ENCODE measurements around the gene POLDIP2. TPM values are rescaled to one million over a fixed set of nuclear protein-coding genes. Genes with fewer than 3 reads are reported as not detected.

POLDIP2 gene
- total and polyA plus RNA-seq, 9 of the 15 experiments (the other 6 are each of a cell fraction or from before 2014, with no cell fraction given): 22.0 to 137 (median 104) TPM

- TF ChIP-seq NFE2L1 (tag; IDR thresholded peaks at IDR 0.05; ENCODE audit: borderline replicate concordance, low read depth): no peak
- TF ChIP-seq, protein P1, sequence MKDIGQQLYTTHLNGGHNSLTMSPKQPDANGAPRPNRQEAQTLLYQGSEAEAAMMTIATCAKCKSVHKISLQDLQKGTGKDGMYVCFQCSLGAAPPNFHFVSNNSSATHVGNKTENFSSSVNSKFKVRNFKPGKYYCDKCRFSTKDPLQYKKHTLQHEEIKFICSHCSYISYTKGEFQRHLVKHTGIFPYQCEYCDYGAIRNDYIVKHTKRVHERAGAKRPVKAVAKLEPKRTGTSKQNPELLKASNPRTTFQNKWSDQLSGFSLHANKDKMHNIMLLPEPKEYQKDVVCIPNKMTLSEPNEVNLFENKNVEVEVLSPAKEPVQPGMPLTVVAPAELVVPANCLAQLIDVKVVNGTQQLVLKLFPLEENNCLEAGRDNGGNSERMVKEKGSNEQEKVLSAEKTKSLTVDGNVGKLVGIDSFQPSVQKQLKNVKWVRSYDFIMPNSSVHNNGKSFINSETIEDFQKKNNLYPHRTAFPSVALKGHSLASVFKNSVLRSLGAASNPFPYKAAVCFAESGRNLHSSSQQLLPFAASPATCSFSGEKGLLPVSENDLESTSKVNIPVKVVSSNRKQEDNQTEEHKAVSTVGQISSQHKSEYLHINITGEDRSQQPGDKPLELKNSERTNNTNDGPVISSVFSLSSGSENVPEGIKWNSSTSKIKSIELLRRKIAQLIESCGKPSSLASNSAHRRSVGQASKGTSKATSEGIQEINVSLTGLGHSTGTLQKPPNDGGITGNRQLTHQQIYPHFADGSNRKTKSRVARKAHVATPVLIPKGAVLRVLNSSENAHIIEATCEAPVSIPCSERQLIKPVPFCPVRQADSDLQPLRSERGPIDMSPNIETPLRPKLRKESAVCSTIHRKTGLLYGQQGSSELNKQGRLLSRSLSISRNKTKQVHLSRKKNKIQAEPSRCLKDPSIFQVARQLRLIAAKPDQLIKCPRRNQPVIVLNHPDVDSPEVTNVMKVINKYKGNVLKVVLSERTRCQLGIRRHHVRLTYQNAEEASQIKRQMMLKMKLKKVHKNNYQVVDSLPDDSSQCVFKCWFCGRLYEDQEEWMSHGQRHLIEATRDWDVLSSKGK (CRISPR knock-in tag; IDR thresholded peaks at IDR 0.05): no peak
- TF ChIP-seq FOXO4 (CRISPR knock-in tag; IDR thresholded peaks at IDR 0.05): no peak
- TF ChIP-seq U2AF2 (optimal IDR thresholded peaks at IDR 0.05; ENCODE audit: low read depth, low read length): no peak
- TF ChIP-seq TOE1 (IDR thresholded peaks at IDR 0.05; ENCODE audit: borderline replicate concordance): 0 out of 2 replicates have a peak, but pooled peaks have one; percentile 3
- no peak for TF ChIP-seq TOE1 (CRISPR knock-in tag; IDR thresholded peaks at IDR 0.05; ENCODE audit: borderline replicate concordance, low read depth)
- no peak for TF ChIP-seq ZNF311 (CRISPR knock-in tag; IDR thresholded peaks at IDR 0.05)
- TF ChIP-seq MCM3 (IDR thresholded peaks at IDR 0.05): no peak
- TF ChIP-seq ZC3H11A (IDR thresholded peaks at IDR 0.05; ENCODE audit: low read depth, low read length): no peak
- TF ChIP-seq, protein P2, sequence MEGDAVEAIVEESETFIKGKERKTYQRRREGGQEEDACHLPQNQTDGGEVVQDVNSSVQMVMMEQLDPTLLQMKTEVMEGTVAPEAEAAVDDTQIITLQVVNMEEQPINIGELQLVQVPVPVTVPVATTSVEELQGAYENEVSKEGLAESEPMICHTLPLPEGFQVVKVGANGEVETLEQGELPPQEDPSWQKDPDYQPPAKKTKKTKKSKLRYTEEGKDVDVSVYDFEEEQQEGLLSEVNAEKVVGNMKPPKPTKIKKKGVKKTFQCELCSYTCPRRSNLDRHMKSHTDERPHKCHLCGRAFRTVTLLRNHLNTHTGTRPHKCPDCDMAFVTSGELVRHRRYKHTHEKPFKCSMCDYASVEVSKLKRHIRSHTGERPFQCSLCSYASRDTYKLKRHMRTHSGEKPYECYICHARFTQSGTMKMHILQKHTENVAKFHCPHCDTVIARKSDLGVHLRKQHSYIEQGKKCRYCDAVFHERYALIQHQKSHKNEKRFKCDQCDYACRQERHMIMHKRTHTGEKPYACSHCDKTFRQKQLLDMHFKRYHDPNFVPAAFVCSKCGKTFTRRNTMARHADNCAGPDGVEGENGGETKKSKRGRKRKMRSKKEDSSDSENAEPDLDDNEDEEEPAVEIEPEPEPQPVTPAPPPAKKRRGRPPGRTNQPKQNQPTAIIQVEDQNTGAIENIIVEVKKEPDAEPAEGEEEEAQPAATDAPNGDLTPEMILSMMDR (IDR thresholded peaks at IDR 0.05 in 2 of 3, conservative IDR thresholded peaks at IDR 0.05 in 1 of 3; ENCODE audit: insufficient read depth in 2 of 3, low read depth in 1 of 3, low read length in 3 of 3): 0 out of 6 replicates have a peak, but pooled peaks of 1 of the 3 experiments have one; percentile 12
- TF ChIP-seq ZNF347 (CRISPR knock-in tag; IDR thresholded peaks at IDR 0.05; ENCODE audit: low read depth): no peak
- no peak for TF ChIP-seq GATA2 (CRISPR knock-in tag; IDR thresholded peaks at IDR 0.05)
- no peak for TF ChIP-seq E2F3 (CRISPR knock-in tag; IDR thresholded peaks at IDR 0.05)
- 0 out of 2 replicates have a peak, but pooled peaks have one; percentile 17 for TF ChIP-seq SUPT5H (IDR thresholded peaks at IDR 0.05)
- TF ChIP-seq ESRRA (IDR thresholded peaks at IDR 0.05; ENCODE audit: borderline replicate concordance, low read depth): peak; percentile 59; the same call in 1 of the 2 replicates
- no peak for TF ChIP-seq SAFB (IDR thresholded peaks at IDR 0.05; ENCODE audit: borderline replicate concordance, low read depth, low read length)
- TF ChIP-seq MTA3 (IDR thresholded peaks at IDR 0.05; ENCODE audit: borderline replicate concordance): no peak
Measured at GRCh38 chr17:28317099-28317965, 40.0 kb downstream of the POLDIP2 start (continued).

Measured in K562 (cell line).